ENCODE data around the gene TMEM138. TPM values are rescaled to one million over a fixed set of nuclear protein-coding genes. Genes with fewer than 3 reads are reported as not detected.

Gene TMEM138
- total RNA-seq, 1 experiment from 2014 or later = 38.8 TPM

DNA sequence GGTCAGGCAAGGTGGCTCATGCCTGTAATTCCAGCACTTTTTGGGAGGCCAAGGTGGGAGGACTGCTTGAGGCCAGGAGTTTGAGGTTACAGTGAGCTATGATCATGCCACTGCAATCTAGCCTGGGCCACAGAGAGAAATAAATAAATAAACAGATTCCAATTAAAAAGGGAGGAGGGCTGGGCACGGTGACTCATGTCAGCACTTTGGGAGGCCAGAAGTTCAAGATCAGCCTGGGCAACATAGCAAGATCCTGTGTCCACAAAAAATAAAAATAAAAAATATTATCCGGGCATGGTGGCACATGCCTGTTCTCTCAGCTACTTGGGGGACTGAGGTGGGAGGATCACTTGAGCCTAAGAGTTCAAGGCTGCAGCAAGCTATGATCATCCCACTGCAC, 8.0 kb upstream of the TMEM138 start (continued):
- TF ChIP-seq SMAD4 (CRISPR knock-in tag; IDR thresholded peaks at IDR 0.05) (no peak), TEAD1 (CRISPR knock-in tag; IDR thresholded peaks at IDR 0.05) (no peak), ZNF423 (CRISPR knock-in tag; IDR thresholded peaks at IDR 0.05) (no peak)
- TF ChIP-seq, protein P1, sequence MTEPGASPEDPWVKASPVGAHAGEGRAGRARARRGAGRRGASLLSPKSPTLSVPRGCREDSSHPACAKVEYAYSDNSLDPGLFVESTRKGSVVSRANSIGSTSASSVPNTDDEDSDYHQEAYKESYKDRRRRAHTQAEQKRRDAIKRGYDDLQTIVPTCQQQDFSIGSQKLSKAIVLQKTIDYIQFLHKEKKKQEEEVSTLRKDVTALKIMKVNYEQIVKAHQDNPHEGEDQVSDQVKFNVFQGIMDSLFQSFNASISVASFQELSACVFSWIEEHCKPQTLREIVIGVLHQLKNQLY (CRISPR knock-in tag; IDR thresholded peaks at IDR 0.05) = no peak
- TF ChIP-seq, protein P2, sequence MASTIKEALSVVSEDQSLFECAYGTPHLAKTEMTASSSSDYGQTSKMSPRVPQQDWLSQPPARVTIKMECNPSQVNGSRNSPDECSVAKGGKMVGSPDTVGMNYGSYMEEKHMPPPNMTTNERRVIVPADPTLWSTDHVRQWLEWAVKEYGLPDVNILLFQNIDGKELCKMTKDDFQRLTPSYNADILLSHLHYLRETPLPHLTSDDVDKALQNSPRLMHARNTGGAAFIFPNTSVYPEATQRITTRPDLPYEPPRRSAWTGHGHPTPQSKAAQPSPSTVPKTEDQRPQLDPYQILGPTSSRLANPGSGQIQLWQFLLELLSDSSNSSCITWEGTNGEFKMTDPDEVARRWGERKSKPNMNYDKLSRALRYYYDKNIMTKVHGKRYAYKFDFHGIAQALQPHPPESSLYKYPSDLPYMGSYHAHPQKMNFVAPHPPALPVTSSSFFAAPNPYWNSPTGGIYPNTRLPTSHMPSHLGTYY (CRISPR knock-in tag; IDR thresholded peaks at IDR 0.05) = no peak

GRCh38 chr11:61356706-61357105, 5.5 kb upstream of the TMEM138 start:
- no peak for DNase-seq (ENCODE audit: low spot score)
- Mint-ChIP-seq H3K9me3 (no peaks in the 10 kb centered on the region), H3K27me3 (ENCODE audit: low read depth) (no peaks in the 10 kb centered on the region), H3K4me1 (peaks cover 8% of the 10 kb centered on the region), H3K4me3 (no peak overlapping the region), H3K36me3 (peaks cover 9% of the 10 kb centered on the region), H3K27ac (no peak overlapping the region; the same call in none of the 2 replicates)
- TF ChIP-seq ZNF317 (CRISPR knock-in tag; IDR thresholded peaks at IDR 0.05; ENCODE audit: borderline replicate concordance, low read depth) (no peak), ZNF425 (CRISPR knock-in tag; conservative IDR thresholded peaks at IDR 0.05) (no peak), ZNF416 (CRISPR knock-in tag; IDR thresholded peaks at IDR 0.05) (no peak), ZNF532 (CRISPR knock-in tag; IDR thresholded peaks at IDR 0.05; ENCODE audit: borderline replicate concordance) (no peak), SMAD4 (CRISPR knock-in tag; IDR thresholded peaks at IDR 0.05) (no peak), MXD4 (CRISPR knock-in tag; IDR thresholded peaks at IDR 0.05; ENCODE audit: borderline replicate concordance) (no peak), JAZF1 (CRISPR knock-in tag; IDR thresholded peaks at IDR 0.05) (no peak), RELA (CRISPR knock-in tag; IDR thresholded peaks at IDR 0.05; ENCODE audit: borderline replicate concordance) (no peak), HMGA2 (CRISPR knock-in tag; IDR thresholded peaks at IDR 0.05) (no peak), GRHL2 (CRISPR knock-in tag; IDR thresholded peaks at IDR 0.05; ENCODE audit: insufficient replicate concordance, severe bottlenecking) (no peak), IRF2 (CRISPR knock-in tag; IDR thresholded peaks at IDR 0.05; ENCODE audit: borderline replicate concordance, low read depth) (no peak), FOXJ3 (CRISPR knock-in tag; IDR thresholded peaks at IDR 0.05; ENCODE audit: borderline replicate concordance) (no peak), USF2 (CRISPR knock-in tag; IDR thresholded peaks at IDR 0.05) (no peak), ZNF219 (CRISPR knock-in tag; IDR thresholded peaks at IDR 0.05; ENCODE audit: borderline replicate concordance) (no peak), SOX15 (CRISPR knock-in tag; IDR thresholded peaks at IDR 0.05) (no peak), FOXP1 (CRISPR knock-in tag; IDR thresholded peaks at IDR 0.05; ENCODE audit: borderline replicate concordance) (no peak)
- TF ChIP-seq, protein P3, sequence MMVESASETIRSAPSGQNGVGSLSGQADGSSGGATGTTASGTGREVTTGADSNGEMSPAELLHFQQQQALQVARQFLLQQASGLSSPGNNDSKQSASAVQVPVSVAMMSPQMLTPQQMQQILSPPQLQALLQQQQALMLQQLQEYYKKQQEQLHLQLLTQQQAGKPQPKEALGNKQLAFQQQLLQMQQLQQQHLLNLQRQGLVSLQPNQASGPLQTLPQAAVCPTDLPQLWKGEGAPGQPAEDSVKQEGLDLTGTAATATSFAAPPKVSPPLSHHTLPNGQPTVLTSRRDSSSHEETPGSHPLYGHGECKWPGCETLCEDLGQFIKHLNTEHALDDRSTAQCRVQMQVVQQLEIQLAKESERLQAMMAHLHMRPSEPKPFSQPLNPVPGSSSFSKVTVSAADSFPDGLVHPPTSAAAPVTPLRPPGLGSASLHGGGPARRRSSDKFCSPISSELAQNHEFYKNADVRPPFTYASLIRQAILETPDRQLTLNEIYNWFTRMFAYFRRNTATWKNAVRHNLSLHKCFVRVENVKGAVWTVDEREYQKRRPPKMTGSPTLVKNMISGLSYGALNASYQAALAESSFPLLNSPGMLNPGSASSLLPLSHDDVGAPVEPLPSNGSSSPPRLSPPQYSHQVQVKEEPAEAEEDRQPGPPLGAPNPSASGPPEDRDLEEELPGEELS (CRISPR knock-in tag; IDR thresholded peaks at IDR 0.05) = no peak
- TF ChIP-seq, protein P4, sequence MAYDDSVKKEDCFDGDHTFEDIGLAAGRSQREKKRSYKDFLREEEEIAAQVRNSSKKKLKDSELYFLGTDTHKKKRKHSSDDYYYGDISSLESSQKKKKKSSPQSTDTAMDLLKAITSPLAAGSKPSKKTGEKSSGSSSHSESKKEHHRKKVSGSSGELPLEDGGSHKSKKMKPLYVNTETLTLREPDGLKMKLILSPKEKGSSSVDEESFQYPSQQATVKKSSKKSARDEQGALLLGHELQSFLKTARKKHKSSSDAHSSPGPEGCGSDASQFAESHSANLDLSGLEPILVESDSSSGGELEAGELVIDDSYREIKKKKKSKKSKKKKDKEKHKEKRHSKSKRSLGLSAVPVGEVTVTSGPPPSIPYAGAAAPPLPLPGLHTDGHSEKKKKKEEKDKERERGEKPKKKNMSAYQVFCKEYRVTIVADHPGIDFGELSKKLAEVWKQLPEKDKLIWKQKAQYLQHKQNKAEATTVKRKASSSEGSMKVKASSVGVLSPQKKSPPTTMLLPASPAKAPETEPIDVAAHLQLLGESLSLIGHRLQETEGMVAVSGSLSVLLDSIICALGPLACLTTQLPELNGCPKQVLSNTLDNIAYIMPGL (CRISPR knock-in tag; IDR thresholded peaks at IDR 0.05) = no peak
- POLR2A ChIA-PET = interaction anchor here (0.7 kb wide), 1 partner anchor 230 kb away, joined by 8 read pairs; no protein-coding TSS in a partner anchor
- ATAC-seq = no peak
- CTCF ChIA-PET = interaction anchor here (1.3 to 3.7 kb wide), 3 partner anchors 21 to 36 kb away, joined by 3 to 29 read pairs (median 19); partner anchors contain the start of gene TMEM216
